C4-2B (cell line): ENCODE data around the gene RADIL.

ENCODE experiments used
- CTCF ChIP-seq: fragments of 450-650 bp; conservative IDR thresholded peaks from 2 replicates; pipeline ENCODE4 v1.5.1; 2017; ENCODE audit warnings: mild to moderate bottlenecking
- ZFX ChIP-seq: fragments of 450-650 bp; IDR thresholded peaks from 2 replicates; pipeline ENCODE4 v1.6.1; 2017

- TF ChIP-seq CTCF = no peak
- no peak for TF ChIP-seq ZFX
Measured at GRCh38 chr7:4749363-4749762, 134.2 kb downstream of the RADIL start.
